Hindlimb muscle (tissue), 1 donor: ENCODE results near the gene CNGA1. TPM values are rescaled to one million over a fixed set of nuclear protein-coding genes. Genes with fewer than 3 reads are reported as not detected.

Experiments
- DNase-seq: peaks from one replicate; pipeline ENCODE4 v3.0.0-alpha.2; 2013
- polyA plus RNA-seq: library from polyadenylated mRNA; unstranded; fragments of 120-200 nt; gene quantifications from one replicate; pipeline ENCODE4 v1.2.1, GENCODE V29; 2013; ENCODE audit not compliant: insufficient read length

Gene CNGA1
- 0.23 TPM for polyA plus RNA-seq

GRCh38 chr4:48016141-48017107 lies at the start of gene CNGA1, which contains the start of gene NIPAL1:
TSS of gene CNGA1 (minus strand) at chr4:48016681. CDS start at chr4:47952689, 63,992 bp downstream.
TSS of gene NIPAL1 (plus strand) at chr4:48016772. CDS start at chr4:48016840, 68 bp downstream.
- peak; percentile 39 for DNase-seq

GRCh38 chr4:48065587-48066052 lies 49.1 kb upstream of the CNGA1 start:
- DNase-seq: no peak

- no peak for DNase-seq
Observed at GRCh38 chr4:48064349-48064748, 47.9 kb upstream of the CNGA1 start.

GRCh38 chr4:48058617-48059530 lies 42.4 kb upstream of the CNGA1 start:
- no peak for DNase-seq

GRCh38 chr4:48051078-48051477 lies 34.6 kb upstream of the CNGA1 start:
- no peak for DNase-seq

GRCh38 chr4:48049483-48049882 lies 33.0 kb upstream of the CNGA1 start:
- no peak for DNase-seq

- no peak for DNase-seq
Observed at GRCh38 chr4:48047896-48048295, 31.4 kb upstream of the CNGA1 start.

- DNase-seq: no peak
Observed at GRCh38 chr4:48047421-48047844, 31.0 kb upstream of the CNGA1 start.

- DNase-seq: no peak
Observed at GRCh38 chr4:48046059-48046458, 29.6 kb upstream of the CNGA1 start.

GRCh38 chr4:48044298-48044697 lies 27.8 kb upstream of the CNGA1 start:
- DNase-seq: no peak

GRCh38 chr4:48043504-48043903 lies 27.0 kb upstream of the CNGA1 start:
- DNase-seq: no peak

- no peak for DNase-seq
Observed at GRCh38 chr4:48042979-48043461, 26.5 kb upstream of the CNGA1 start.

- no peak for DNase-seq
Observed at GRCh38 chr4:48041535-48042137, 25.2 kb upstream of the CNGA1 start.

GRCh38 chr4:48039561-48039960 lies 23.1 kb upstream of the CNGA1 start:
- no peak for DNase-seq

GRCh38 chr4:48038666-48039065 lies 22.2 kb upstream of the CNGA1 start:
- DNase-seq: no peak

- no peak for DNase-seq
Observed at GRCh38 chr4:48037117-48037462, 20.6 kb upstream of the CNGA1 start.

- no peak for DNase-seq
Observed at GRCh38 chr4:48035952-48036351, 19.5 kb upstream of the CNGA1 start.

GRCh38 chr4:48033825-48034413 lies 17.4 kb upstream of the CNGA1 start:
- DNase-seq: no peak

GRCh38 chr4:48033412-48033811 lies 16.9 kb upstream of the CNGA1 start:
- DNase-seq: no peak

- no peak for DNase-seq
Observed at GRCh38 chr4:48032721-48033120, 16.2 kb upstream of the CNGA1 start.

- no peak for DNase-seq
Observed at GRCh38 chr4:48031802-48032525, 15.5 kb upstream of the CNGA1 start.
